ENCODE data around the gene RGS6. TPM values are rescaled to one million over a fixed set of nuclear protein-coding genes. Genes with fewer than 3 reads are reported as not detected.

RGS6 gene
- total and polyA plus RNA-seq, 8 donors, result 0.12 to 4.1 (median 2.8) TPM

- intact Hi-C loops (cut with DNase I), result no loop called here
- Histone ChIP-seq H3K9me3 (no peaks in the 10 kb centered on the region), H3K4me1 (no peaks in the 10 kb centered on the region), H3K27ac (no peak overlapping the region), H3K36me3 (no peaks in the 10 kb centered on the region), H3K27me3 (no peaks in the 10 kb centered on the region), H3K4me3 (no peak overlapping the region)
- no peak for TF ChIP-seq CTCF (IDR thresholded peaks at IDR 0.05)
- ATAC-seq, result no peak
- DNase-seq, result no peak
Observed at GRCh38 chr14:71960494-71961353, 28.5 kb downstream of the RGS6 start.

GRCh38 chr14:71961972-71962371 is 29.7 kb downstream of the RGS6 start:
- ATAC-seq (no peak), DNase-seq (no peak)
- H3K4me1 ChIP-seq, result no peaks in the 10 kb centered on the region
- no peaks in the 10 kb centered on the region for H3K27me3 ChIP-seq
- intact Hi-C loops (cut with DNase I), result no loop called here
- no peak for TF ChIP-seq CTCF (IDR thresholded peaks at IDR 0.05)
- no peak overlapping the region for H3K4me3 ChIP-seq
- no peak overlapping the region for H3K27ac ChIP-seq
- no peaks in the 10 kb centered on the region for H3K9me3 ChIP-seq
- no peaks in the 10 kb centered on the region for H3K36me3 ChIP-seq

GRCh38 chr14:71964716-71965115 is 32.5 kb downstream of the RGS6 start:
- no peak overlapping the region for H3K4me3 ChIP-seq
- no peak for TF ChIP-seq CTCF (IDR thresholded peaks at IDR 0.05)
- H3K27ac ChIP-seq, result no peak overlapping the region
- no peaks in the 10 kb centered on the region for H3K4me1 ChIP-seq
- H3K36me3 ChIP-seq, result no peaks in the 10 kb centered on the region
- no peak for ATAC-seq
- H3K9me3 ChIP-seq, result no peaks in the 10 kb centered on the region
- no peaks in the 10 kb centered on the region for H3K27me3 ChIP-seq
- DNase-seq, result no peak
- intact Hi-C loops (cut with DNase I), result no loop called here

- no peak for TF ChIP-seq CTCF (IDR thresholded peaks at IDR 0.05)
- Histone ChIP-seq H3K27me3 (no peaks in the 10 kb centered on the region), H3K9me3 (no peaks in the 10 kb centered on the region), H3K4me1 (no peaks in the 10 kb centered on the region), H3K36me3 (no peaks in the 10 kb centered on the region), H3K27ac (no peak overlapping the region), H3K4me3 (no peak overlapping the region)
- intact Hi-C loops (cut with DNase I), result no loop called here
- DNase-seq (no peak), ATAC-seq (no peak)
Observed at GRCh38 chr14:71966528-71966927, 34.3 kb downstream of the RGS6 start.

GRCh38 chr14:71967704-71968103 is 35.5 kb downstream of the RGS6 start:
- no peak for TF ChIP-seq CTCF (IDR thresholded peaks at IDR 0.05)
- H3K27me3 ChIP-seq, result no peaks in the 10 kb centered on the region
- ATAC-seq, result no peak

More at GRCh38 chr14:71967704-71968103, 35.5 kb downstream of the RGS6 start:
- Histone ChIP-seq H3K27ac (no peak overlapping the region), H3K9me3 (no peaks in the 10 kb centered on the region), H3K36me3 (no peaks in the 10 kb centered on the region), H3K4me1 (no peaks in the 10 kb centered on the region), H3K4me3 (no peak overlapping the region)
- intact Hi-C loops (cut with DNase I), result no loop called here
- DNase-seq, result no peak

Measured in left lung (tissue), 10 donors.